Kidney glomerular epithelial cell (primary cell): ENCODE data around the gene SORCS2.

Experiments used
- DNase-seq: peaks from one replicate; lab custom pipeline; 2025; lab: John Stamatoyannopoulos, UW

SORCS2 gene

GRCh38 chr4:7222521-7222920 lies 30.2 kb downstream of the SORCS2 start:
- DNase-seq: no peak

- no peak for DNase-seq
Observed at GRCh38 chr4:7223541-7223940, 31.2 kb downstream of the SORCS2 start.

GRCh38 chr4:7224001-7224400 lies 31.7 kb downstream of the SORCS2 start:
- DNase-seq: no peak

GRCh38 chr4:7224878-7225533 lies 32.7 kb downstream of the SORCS2 start:
- no peak for DNase-seq

- no peak for DNase-seq
Observed at GRCh38 chr4:7226439-7226838, 34.1 kb downstream of the SORCS2 start.

GRCh38 chr4:7227008-7227407 lies 34.7 kb downstream of the SORCS2 start:
- no peak for DNase-seq

- no peak for DNase-seq
Observed at GRCh38 chr4:7228734-7229133, 36.4 kb downstream of the SORCS2 start.

GRCh38 chr4:7232061-7232650 lies 39.8 kb downstream of the SORCS2 start:
- DNase-seq: no peak

- DNase-seq: no peak
Observed at GRCh38 chr4:7233006-7233580, 40.8 kb downstream of the SORCS2 start.

GRCh38 chr4:7233601-7234000 lies 41.3 kb downstream of the SORCS2 start:
- no peak for DNase-seq

- DNase-seq: no peak
Observed at GRCh38 chr4:7234355-7235029, 42.2 kb downstream of the SORCS2 start.

GRCh38 chr4:7235030-7235380 lies 42.7 kb downstream of the SORCS2 start:
- no peak for DNase-seq

- no peak for DNase-seq
Observed at GRCh38 chr4:7236847-7237246, 44.5 kb downstream of the SORCS2 start.

- DNase-seq: no peak
Observed at GRCh38 chr4:7237873-7238272, 45.5 kb downstream of the SORCS2 start.

- DNase-seq: no peak
Observed at GRCh38 chr4:7238300-7238960, 46.1 kb downstream of the SORCS2 start.

GRCh38 chr4:7239101-7239820 lies 46.9 kb downstream of the SORCS2 start:
- DNase-seq: no peak

- DNase-seq: no peak
Observed at GRCh38 chr4:7239844-7240243, 47.5 kb downstream of the SORCS2 start.

- DNase-seq: no peak
Observed at GRCh38 chr4:7240306-7240705, 48.0 kb downstream of the SORCS2 start.

- DNase-seq: no peak
Observed at GRCh38 chr4:7241597-7242125, 49.3 kb downstream of the SORCS2 start.

- DNase-seq: no peak
Observed at GRCh38 chr4:7242766-7243165, 50.4 kb downstream of the SORCS2 start.

GRCh38 chr4:7243609-7244330 lies 51.4 kb downstream of the SORCS2 start:
- no peak for DNase-seq
